Measurements from ENCODE around the gene CAMTA2.

DNA sequence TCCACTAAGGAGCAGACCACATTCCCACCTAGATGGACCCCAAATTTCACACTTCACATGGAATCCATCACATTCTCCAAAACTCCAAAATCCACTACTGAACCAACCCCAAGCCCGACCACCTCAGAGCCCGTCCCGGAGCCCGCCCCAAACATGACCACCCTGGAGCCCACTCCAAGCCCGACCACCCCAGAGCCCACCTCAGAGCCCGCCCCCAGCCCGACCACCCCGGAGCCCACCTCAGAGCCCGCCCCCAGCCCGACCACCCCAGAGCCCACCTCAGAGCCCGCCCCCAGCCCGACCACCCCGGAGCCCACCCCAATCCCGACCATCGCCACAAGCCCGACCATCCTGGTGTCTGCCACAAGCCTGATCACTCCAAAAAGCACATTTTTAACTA, 53.8 kb downstream of the CAMTA2 start:
- TF ChIP-seq CTCF (conservative IDR thresholded peaks at IDR 0.05 in 1 of 2, IDR thresholded peaks at IDR 0.05 in 1 of 2; ENCODE audit: extremely low read depth in 1 of 2, insufficient read depth in 1 of 2, low read depth in 1 of 2, low read length in 2 of 2) (no peak), EZH2 (IDR thresholded peaks at IDR 0.05; ENCODE audit: borderline replicate concordance, low read length) (no peak)

Measured in mammary epithelial cell (primary cell).